ENCODE data around the gene HPCAL4. TPM values are rescaled to one million over a fixed set of nuclear protein-coding genes. Genes with fewer than 3 reads are reported as not detected.

HPCAL4 gene
- total RNA-seq, 1 donor from 2014 or later = 0.06 TPM

DNA sequence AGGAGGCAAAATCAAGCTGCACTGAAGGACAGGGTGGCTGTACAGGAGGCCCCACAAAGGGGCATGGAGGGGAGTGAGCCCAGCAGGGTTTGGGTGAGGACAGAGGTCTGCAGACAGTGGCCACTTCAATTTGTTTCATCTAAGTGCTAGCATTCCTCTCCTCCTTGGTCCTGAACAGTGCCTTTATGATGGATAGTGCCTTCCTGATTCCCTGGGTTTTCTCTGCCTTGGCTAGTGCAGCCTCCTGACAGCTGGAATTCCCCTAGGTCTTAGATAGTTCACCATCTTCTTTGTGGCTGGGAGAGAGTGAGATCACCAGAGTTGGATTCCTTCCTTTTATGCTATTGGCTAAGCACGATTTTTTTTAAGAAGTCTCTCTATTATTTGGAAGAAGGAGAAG lies 3.8 kb upstream of the HPCAL4 start:
- no peak for TF ChIP-seq CTCF (conservative IDR thresholded peaks at IDR 0.05; ENCODE audit: low read depth, low read length)
- DNase-seq (ENCODE audit: low read depth) = peak; percentile 7
- H3K4me3 ChIP-seq (ENCODE audit: low read depth, low read length) = no peak overlapping the region

DNA sequence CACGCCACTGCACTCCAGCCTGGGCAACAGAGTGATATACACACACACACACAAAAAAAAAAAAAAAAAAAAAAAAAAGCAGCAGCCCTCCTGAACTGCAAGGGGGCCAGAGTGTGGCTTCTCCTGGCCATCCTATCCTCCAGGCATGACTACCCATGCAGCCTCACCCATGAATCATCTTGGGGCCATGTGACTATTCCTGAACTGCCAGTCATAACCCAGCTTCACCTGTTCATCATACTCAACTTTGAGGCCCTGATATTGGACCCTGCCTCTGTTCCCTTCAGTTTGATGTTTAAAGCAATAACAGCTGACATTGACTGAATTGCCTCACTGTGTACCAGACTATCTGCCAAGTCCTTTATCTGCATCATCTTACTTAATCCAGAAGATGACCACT lies 2.8 kb upstream of the HPCAL4 start:
- no peak for DNase-seq (ENCODE audit: low read depth)
- TF ChIP-seq CTCF (conservative IDR thresholded peaks at IDR 0.05; ENCODE audit: low read depth, low read length) = no peak

GRCh38 chr1:39692152-39693074 lies 1.2 kb upstream of the HPCAL4 start:
- no peak for DNase-seq (ENCODE audit: low read depth)
- no peak overlapping the region for H3K4me3 ChIP-seq (ENCODE audit: low read depth, low read length)
- TF ChIP-seq CTCF (conservative IDR thresholded peaks at IDR 0.05; ENCODE audit: low read depth, low read length) = no peak

More for the DNA sequence above, 2.8 kb upstream of the HPCAL4 start:
- no peak overlapping the region for H3K4me3 ChIP-seq (ENCODE audit: low read depth, low read length)

DNA sequence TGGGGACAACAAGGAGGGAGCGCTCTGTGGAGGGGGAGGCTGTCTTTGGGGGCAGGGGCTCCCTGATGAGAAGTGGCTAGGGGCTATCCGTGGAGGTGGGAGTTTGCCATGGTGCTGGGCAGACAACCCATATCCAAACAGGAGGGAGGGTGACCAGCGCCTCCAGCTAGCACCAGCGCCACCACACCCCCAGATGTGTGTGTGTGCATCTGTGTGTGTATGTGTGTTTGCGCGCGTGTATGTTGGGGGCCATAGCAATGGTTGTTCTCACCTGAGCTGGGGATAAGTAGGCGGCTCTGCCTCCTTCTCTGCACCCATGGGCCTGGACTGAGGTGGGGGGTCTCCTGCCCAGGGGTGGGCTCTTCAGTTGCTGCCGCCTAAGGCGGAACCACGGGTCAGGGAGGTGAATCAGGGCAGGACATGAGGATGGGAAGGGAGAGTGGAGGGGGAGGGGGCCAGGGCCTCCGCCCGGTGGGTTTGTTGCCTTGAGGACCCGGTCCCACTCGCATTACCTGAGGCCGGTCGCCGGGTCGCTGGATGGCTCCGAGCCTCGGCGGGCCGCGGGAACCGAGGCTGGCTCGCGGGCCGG lies 345 bp downstream of the HPCAL4 start:
- TF ChIP-seq CTCF (conservative IDR thresholded peaks at IDR 0.05; ENCODE audit: low read depth, low read length) = no peak
- H3K4me3 ChIP-seq (ENCODE audit: low read depth, low read length) = peak overlapping the region; percentile 29
- DNase-seq (ENCODE audit: low read depth) = no peak

GRCh38 chr1:39690225-39690624 lies 1.0 kb downstream of the HPCAL4 start:
- no peak for TF ChIP-seq CTCF (conservative IDR thresholded peaks at IDR 0.05; ENCODE audit: low read depth, low read length)
- no peak for DNase-seq (ENCODE audit: low read depth)
- no peak overlapping the region for H3K4me3 ChIP-seq (ENCODE audit: low read depth, low read length)

DNA sequence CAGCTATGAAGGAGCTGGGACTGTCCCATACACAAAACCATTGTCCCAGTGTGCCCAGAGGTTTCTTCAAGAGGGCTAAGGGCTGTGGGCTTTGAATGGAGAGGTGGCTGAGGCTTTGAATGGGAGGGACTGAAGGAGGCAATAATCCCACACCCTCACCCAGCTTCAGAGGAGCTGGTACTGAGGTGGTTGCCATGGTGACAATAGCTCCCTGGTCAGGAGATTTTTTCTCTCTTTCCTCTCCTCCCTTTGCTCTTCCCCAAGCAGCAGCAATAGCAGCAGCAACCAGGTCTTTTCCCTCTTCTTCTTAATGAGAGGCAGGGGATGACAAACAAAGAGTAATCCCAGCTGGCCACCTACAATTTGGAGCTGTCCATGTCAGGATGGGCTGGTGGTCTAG lies 1.6 kb downstream of the HPCAL4 start:
- no peak for TF ChIP-seq CTCF (conservative IDR thresholded peaks at IDR 0.05; ENCODE audit: low read depth, low read length)
- H3K4me3 ChIP-seq (ENCODE audit: low read depth, low read length) = no peak overlapping the region
- DNase-seq (ENCODE audit: low read depth) = no peak
